HEK293 (cell line): Measurements from ENCODE around the gene SYTL3.

Source experiments
- CTCF ChIA-PET: fragments of 350-600 bp; formaldehyde crosslinking; extraction: SDS; loops from one replicate; lab custom pipeline; 2021; ENCODE audit warnings: antibody characterized with exemption; lab: Yijun Ruan, JAX
- POLR2A ChIA-PET: fragments of 300-600 bp; formaldehyde crosslinking; extraction: SDS; loops from one replicate; lab custom pipeline; 2020; ENCODE audit warnings: antibody characterized with exemption, inconsistent platforms; lab: Yijun Ruan, JAX
- H3K27ac ChIP-seq: fragments of 200-500 bp; sonication (Bioruptor generic); 2 replicates; pipeline ENCODE4 v1.5.1; 2014; ENCODE audit warnings: low read depth, low read length, control low read depth, inconsistent platforms; ENCODE audit errors: extremely low read depth
- H3K36me3 ChIP-seq, 2 experiments: fragments of 200-500 bp in 1 of 2; sonication (Bioruptor generic) in 1 of 2; 1 replicate in 1 of 2; 2 replicates in 1 of 2; pipeline ENCODE4 v1.5.1; 2014 to 2017; ENCODE audit warnings: inconsistent platforms in 2 of 2, low read length in 2 of 2; ENCODE audit not compliant: control insufficient read depth in 2 of 2, insufficient read depth in 1 of 2
- H3K4me1 ChIP-seq: fragments of 200-500 bp; sonication (Bioruptor generic); 2 replicates; pipeline ENCODE4 v1.5.1; 2014; ENCODE audit warnings: mild to moderate bottlenecking, low read length, inconsistent platforms; ENCODE audit not compliant: control insufficient read depth, insufficient read depth
- H3K4me3 ChIP-seq: 2 replicates; pipeline ENCODE4 v1.5.1; 2011; ENCODE audit warnings: low read depth, mild to moderate bottlenecking, control low read depth, low read length, moderate library complexity
- H3K9me3 ChIP-seq: fragments of 200-500 bp; sonication (Bioruptor generic); 2 replicates; pipeline ENCODE4 v1.5.1; 2014; ENCODE audit warnings: low read depth, low read length, inconsistent platforms; ENCODE audit not compliant: control insufficient read depth, insufficient read depth
- ATF2 ChIP-seq: fragments of 450-650 bp; formaldehyde crosslinking; IDR thresholded peaks from 2 replicates; pipeline ENCODE4 v1.5.1; 2016; ENCODE audit warnings: missing biosample characterization, missing genetic modification characterization, low read depth
- KLF9 ChIP-seq: fragments of 450-650 bp; formaldehyde crosslinking; IDR thresholded peaks from 2 replicates; pipeline ENCODE4 v1.5.1; 2016; ENCODE audit warnings: missing biosample characterization, missing genetic modification characterization, low read depth
- PRDM6 ChIP-seq: fragments of 450-650 bp; formaldehyde crosslinking; IDR thresholded peaks from 2 replicates; pipeline ENCODE4 v1.5.1; 2017; ENCODE audit warnings: missing biosample characterization, missing genetic modification characterization
- SCRT2 ChIP-seq: fragments of 450-650 bp; formaldehyde crosslinking; IDR thresholded peaks from 2 replicates; pipeline ENCODE4 v1.5.1; 2016; ENCODE audit warnings: missing biosample characterization, missing genetic modification characterization
- TRIM28 ChIP-seq: IDR thresholded peaks from 2 replicates; pipeline ENCODE4 v1.6.1; 2011; ENCODE audit warnings: low read length, control low read depth, borderline replicate concordance
- ZBTB17 ChIP-seq: fragments of 450-650 bp; formaldehyde crosslinking; IDR thresholded peaks from 2 replicates; pipeline ENCODE4 v1.5.1; 2016; ENCODE audit warnings: missing biosample characterization, missing genetic modification characterization
- ZBTB26 ChIP-seq: fragments of 450-650 bp; formaldehyde crosslinking; optimal IDR thresholded peaks from 2 replicates; pipeline ENCODE3; 2016; ENCODE audit warnings: missing biosample characterization, mild to moderate bottlenecking, missing genetic modification characterization
- ZBTB7A ChIP-seq: fragments of 450-650 bp; formaldehyde crosslinking; IDR thresholded peaks from 2 replicates; pipeline ENCODE4 v1.5.1; 2016; ENCODE audit warnings: low read depth, missing biosample characterization, missing genetic modification characterization
- ZNF146 ChIP-seq: fragments of 450-650 bp; formaldehyde crosslinking; IDR thresholded peaks from 2 replicates; pipeline ENCODE4 v1.5.1; 2016; ENCODE audit warnings: missing biosample characterization, missing genetic modification characterization
- ZNF239 ChIP-seq: fragments of 450-650 bp; formaldehyde crosslinking; IDR thresholded peaks from 2 replicates; pipeline ENCODE4 v1.5.1; 2016; ENCODE audit warnings: missing biosample characterization, missing genetic modification characterization
- ZNF280C ChIP-seq: fragments of 450-650 bp; formaldehyde crosslinking; IDR thresholded peaks from 2 replicates; pipeline ENCODE4 v1.5.1; 2016; ENCODE audit warnings: missing biosample characterization, missing genetic modification characterization
- ZNF311 ChIP-seq: fragments of 450-650 bp; formaldehyde crosslinking; IDR thresholded peaks from 2 replicates; pipeline ENCODE4 v1.5.1; 2017; ENCODE audit warnings: missing biosample characterization, missing genetic modification characterization, borderline replicate concordance
- ZNF398 ChIP-seq: fragments of 450-650 bp; formaldehyde crosslinking; IDR thresholded peaks from 2 replicates; pipeline ENCODE4 v1.5.1; 2017; ENCODE audit warnings: missing biosample characterization, missing genetic modification characterization
- ZNF433 ChIP-seq: fragments of 450-650 bp; formaldehyde crosslinking; IDR thresholded peaks from 2 replicates; pipeline ENCODE4 v1.5.1; 2016; ENCODE audit warnings: missing biosample characterization, missing genetic modification characterization, low read depth
- ZNF580 ChIP-seq: fragments of 450-650 bp; formaldehyde crosslinking; IDR thresholded peaks from 2 replicates; pipeline ENCODE4 v1.5.1; 2016; ENCODE audit warnings: missing biosample characterization, missing genetic modification characterization
- ZNF639 ChIP-seq: fragments of 450-650 bp; formaldehyde crosslinking; IDR thresholded peaks from 2 replicates; pipeline ENCODE4 v1.5.1; 2016; ENCODE audit warnings: missing biosample characterization, missing genetic modification characterization
- ZNF692 ChIP-seq: fragments of 450-650 bp; formaldehyde crosslinking; IDR thresholded peaks from 2 replicates; pipeline ENCODE4 v1.5.1; 2016; ENCODE audit warnings: missing biosample characterization, missing genetic modification characterization
- ZSCAN16 ChIP-seq: fragments of 450-650 bp; formaldehyde crosslinking; IDR thresholded peaks from 2 replicates; pipeline ENCODE4 v1.5.1; 2016; ENCODE audit warnings: missing biosample characterization, missing genetic modification characterization

SYTL3 gene

GRCh38 chr6:158663625-158664165, 13.8 kb downstream of the SYTL3 start:
- Histone ChIP-seq H3K27ac (no peak overlapping the region), H3K36me3 (no peaks in the 10 kb centered on the region), H3K4me3 (no peak overlapping the region), H3K9me3 (no peaks in the 10 kb centered on the region), H3K4me1 (no peaks in the 10 kb centered on the region)
- ChIA-PET POLR2A (no interaction called here), CTCF (interaction anchor here (0.8 to 8.1 kb wide), 2 partner anchors 28 to 552 kb away, joined by 3 to 75 read pairs; no protein-coding TSS in a partner anchor)
- TF ChIP-seq ZBTB17 (peak; percentile 63), SCRT2 (tag by site-specific recombination) (no peak)

GRCh38 chr6:158665332-158665731, 15.5 kb downstream of the SYTL3 start:
- no peaks in the 10 kb centered on the region for H3K9me3 ChIP-seq
- H3K4me3 ChIP-seq = no peak overlapping the region
- CTCF ChIA-PET = no interaction called here
- H3K4me1 ChIP-seq = no peaks in the 10 kb centered on the region
- no peak for TF ChIP-seq PRDM6 (tag by site-specific recombination)
- TF ChIP-seq ZNF433 (tag by site-specific recombination) = no peak
- TF ChIP-seq KLF9 = no peak
- no peak for TF ChIP-seq ZNF311
- no peak for TF ChIP-seq ZSCAN16 (tag by site-specific recombination)
- TF ChIP-seq ZBTB7A (tag by site-specific recombination) = no peak
- no peak for TF ChIP-seq ZNF580 (tag by site-specific recombination)
- TF ChIP-seq ZNF239 (tag by site-specific recombination) = no peak
- TF ChIP-seq ZNF692 (tag by site-specific recombination) = no peak
- no peak for TF ChIP-seq ZNF639 (tag by site-specific recombination)
- TF ChIP-seq ZBTB26 = no peak
- no peak for TF ChIP-seq ZNF146 (tag by site-specific recombination)
- H3K36me3 ChIP-seq = no peaks in the 10 kb centered on the region
- no peak overlapping the region for H3K27ac ChIP-seq
- POLR2A ChIA-PET = no interaction called here

GRCh38 chr6:158666628-158667359, 16.9 kb downstream of the SYTL3 start:
- ChIA-PET POLR2A (no interaction called here), CTCF (interaction anchor here (1.7 to 2.7 kb wide), 2 partner anchors 24 to 306 kb away, joined by 6 to 8 read pairs; no protein-coding TSS in a partner anchor)
- H3K4me3 ChIP-seq = no peak overlapping the region
- no peak overlapping the region for H3K27ac ChIP-seq
- no peaks in the 10 kb centered on the region for H3K4me1 ChIP-seq
- no peaks in the 10 kb centered on the region for H3K9me3 ChIP-seq
- H3K36me3 ChIP-seq = no peaks in the 10 kb centered on the region
- TF ChIP-seq ZNF398 (tag by site-specific recombination) (no peak), ATF2 (tag by site-specific recombination) (no peak), ZNF239 (tag by site-specific recombination) (no peak), ZNF280C (tag by site-specific recombination) (no peak), TRIM28 (no peak)
